H1 (cell line): ENCODE results near the gene BTN1A1. TPM values are rescaled to one million over a fixed set of nuclear protein-coding genes. Genes with fewer than 3 reads are reported as not detected.

Experiments
- ASH2L ChIP-seq: fragments of 200-600, 300-600 bp; sonication (generic); IDR thresholded peaks from one replicate; pipeline ENCODE4 v1.7.1; 2017; ENCODE audit warnings: low read length
- BACH1 ChIP-seq: IDR thresholded peaks from 2 replicates; pipeline ENCODE4 v1.6.1; 2012; ENCODE audit warnings: low read length, improper control_type of control experiment
- CEBPB ChIP-seq: IDR thresholded peaks from 2 replicates; pipeline ENCODE4 v1.6.1; 2012; ENCODE audit warnings: low read depth, low read length
- CTBP2 ChIP-seq: IDR thresholded peaks from 2 replicates; pipeline ENCODE4 v1.7.0; 2011; ENCODE audit warnings: borderline replicate concordance, mild to moderate bottlenecking, moderate library complexity, mixed read lengths, low read length; ENCODE audit not compliant: insufficient read depth, insufficient read length
- CTCF ChIP-seq, 3 experiments: IDR thresholded peaks; 1 replicate in 2 of 3; 2 replicates in 1 of 3; pipeline versions ENCODE4 v1.5.1 to v1.6.1; 2011; ENCODE audit warnings: low read length in 3 of 3, mild to moderate bottlenecking in 3 of 3, inconsistent platforms in 2 of 3, low read depth in 1 of 3, moderate library complexity in 1 of 3; ENCODE audit not compliant: insufficient read depth in 1 of 3; ENCODE audit errors: control extremely low read depth in 1 of 3
- E2F6 ChIP-seq: IDR thresholded peaks from 2 replicates; pipeline ENCODE4 v1.6.1; 2012; ENCODE audit warnings: inconsistent platforms
- EZH2 ChIP-seq: fragments of 200-600 bp; sonication (generic); IDR thresholded peaks from 2 replicates; pipeline ENCODE4 v1.7.1; 2012; ENCODE audit warnings: low read depth, mild to moderate bottlenecking, moderate library complexity, low read length, inconsistent platforms; ENCODE audit not compliant: severe bottlenecking
- HDAC6 ChIP-seq: IDR thresholded peaks from one replicate; pipeline ENCODE4 v1.7.1; 2012; ENCODE audit warnings: low read depth, mild to moderate bottlenecking, inconsistent platforms, low read length, moderate library complexity
- JUN ChIP-seq: IDR thresholded peaks from 2 replicates; pipeline ENCODE4 v1.6.1; 2011; ENCODE audit warnings: low read depth, mild to moderate bottlenecking, improper control_type of control experiment, low read length
- KDM1A ChIP-seq: fragments of 200-600, 300-600 bp; sonication (generic); IDR thresholded peaks from 2 replicates; pipeline ENCODE4 v1.7.1; 2016; ENCODE audit warnings: mild to moderate bottlenecking, low read length, borderline replicate concordance
- NRF1 ChIP-seq: IDR thresholded peaks from 2 replicates; pipeline ENCODE4 v1.6.1; 2011; ENCODE audit warnings: mild to moderate bottlenecking, low read depth, low read length, improper control_type of control experiment
- POLR2AphosphoS5 ChIP-seq: IDR thresholded peaks from 2 replicates; pipeline ENCODE4 v1.6.1; 2011; ENCODE audit warnings: low read depth, low read length
- RAD21 ChIP-seq, 2 experiments: IDR thresholded peaks in 1 of 2; conservative IDR thresholded peaks in 1 of 2; 2 replicates each; pipeline ENCODE4 v1.6.1; 2011; ENCODE audit warnings: low read depth in 2 of 2, low read length in 2 of 2, improper control_type of control experiment in 1 of 2, inconsistent platforms in 1 of 2, mild to moderate bottlenecking in 1 of 2, moderate library complexity in 1 of 2
- RBBP5 ChIP-seq: IDR thresholded peaks from 2 replicates; pipeline ENCODE4 v1.7.1; 2012; ENCODE audit warnings: low read depth, mild to moderate bottlenecking, inconsistent platforms, low read length, moderate library complexity, borderline replicate concordance
- SP1 ChIP-seq: IDR thresholded peaks from 2 replicates; pipeline ENCODE4 v1.6.1; 2011; ENCODE audit warnings: low read depth, low read length
- SP2 ChIP-seq: IDR thresholded peaks from 2 replicates; pipeline ENCODE4 v1.6.1; 2012; ENCODE audit warnings: mild to moderate bottlenecking, low read length, inconsistent platforms
- TAF1 ChIP-seq: IDR thresholded peaks from 2 replicates; pipeline ENCODE4 v1.6.1; 2011; ENCODE audit warnings: mild to moderate bottlenecking, low read depth, low read length
- TBP ChIP-seq: IDR thresholded peaks from 2 replicates; pipeline ENCODE4 v1.6.1; 2011; ENCODE audit warnings: low read depth, low read length, improper control_type of control experiment
- polyA plus RNA-seq, 7 experiments: library from polyadenylated mRNA; depleted of rRNA in 3 of 7; stranded (reverse) in 5 of 7; unstranded in 2 of 7; fragments of >200 nt in 5 of 7; fragments of 200-250 nt in 2 of 7; gene quantifications; 1 replicate in 5 of 7; 2 replicates in 1 of 7; 4 replicates in 1 of 7; pipeline versions ENCODE4 v1.2.1 to v1.2.3, GENCODE V29; 2011 to 2013; ENCODE audit warnings: missing spikeins in 2 of 7, mixed read lengths in 2 of 7
- total RNA-seq: library from RNA; stranded (reverse); fragmentation: NEBNext Ultra II Directional; extraction: Animal tissue kit (Norgen Biotek cat#: 25700); gene quantifications from 2 replicates; pipeline ENCODE4 v1.2.1, GENCODE V29; 2021

The BTN1A1 gene
- total and polyA plus RNA-seq, 2 of the 8 experiments (the other 6 are each of a cell fraction or from before 2014, with no cell fraction given): 0.28 to 0.35 TPM

DNA sequence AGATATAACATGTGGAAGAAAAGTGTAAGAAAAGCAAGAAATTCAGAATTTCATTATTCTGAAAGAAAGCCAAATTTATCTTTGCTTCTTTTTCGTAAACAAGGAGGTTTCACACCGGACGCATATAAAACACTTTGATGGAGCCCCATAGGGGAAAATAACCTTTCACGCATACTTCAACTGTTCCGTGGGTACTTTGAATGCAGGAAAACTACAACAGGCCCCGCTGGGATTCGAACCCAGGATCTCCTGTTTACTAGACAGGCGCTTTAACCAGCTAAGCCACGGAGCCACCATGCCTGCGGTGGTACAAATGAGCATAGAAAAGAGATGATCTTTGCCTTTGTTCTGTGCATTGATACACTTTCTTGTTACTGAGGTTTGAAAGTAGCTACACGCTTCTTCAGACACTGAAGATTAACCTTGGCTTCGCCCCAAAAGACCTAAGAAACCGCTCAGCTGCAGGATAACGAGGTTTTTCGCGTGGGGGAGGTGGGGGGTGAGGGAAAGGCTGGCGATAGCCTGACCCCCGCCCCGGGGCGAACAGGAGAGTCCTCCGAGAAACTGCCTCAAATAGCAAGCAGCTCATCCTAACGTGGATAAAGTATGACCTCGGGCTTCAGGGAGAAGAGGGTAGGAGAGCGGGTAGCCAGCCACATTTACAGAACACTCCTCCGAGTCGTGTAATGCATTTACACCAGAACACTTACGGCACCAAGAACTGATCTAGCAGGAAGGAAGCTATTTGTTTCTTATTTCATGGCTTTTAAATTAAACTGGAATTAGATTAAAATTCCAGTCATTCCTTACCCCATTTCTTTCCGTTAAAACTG, 32.8 kb downstream of the BTN1A1 start (continued):
- TF ChIP-seq CTCF (IDR thresholded peaks at IDR 0.05; ENCODE audit: control extremely low read depth in 1 of 3, insufficient read depth in 1 of 3, low read depth in 1 of 3, low read length in 3 of 3) (no peak), EZH2 (no peak), SP1 (0 out of 2 replicates have a peak, but pooled peaks have one; percentile 59), RBBP5 (peak; percentile 97), SP2 (no peak), CTBP2 (no peak), TAF1 (0 out of 2 replicates have a peak, but pooled peaks have one; percentile 36), CEBPB (no peak; the same call in 1 of the 2 replicates), ASH2L (peak; percentile 100), HDAC6 (no peak), JUN (no peak), NRF1 (peak; percentile 34; the same call in 1 of the 2 replicates), E2F6 (no peak), POLR2AphosphoS5 (no peak), BACH1 (peak; percentile 52; the same call in 1 of the 2 replicates), KDM1A (no peak), RAD21 (IDR thresholded peaks at IDR 0.05 in 1 of 2, conservative IDR thresholded peaks at IDR 0.05 in 1 of 2; ENCODE audit: low read depth in 2 of 2, low read length in 2 of 2) (no peak), TBP (peak; percentile 100)
